GM21576 (cell line): ENCODE measurements around the gene IL1RAP.

ENCODE experiments used
- ATAC-seq: cut with Tn5 transposase; IDR thresholded peaks from one replicate; pipeline ENCODE4 v1.9.1; 2021; ENCODE audit warnings: mild to moderate bottlenecking, moderate library complexity; ENCODE audit not compliant: unreplicated experiment

The IL1RAP gene

GRCh38 chr3:190575437-190576185 is 61.7 kb downstream of the IL1RAP start:
- no peak for ATAC-seq

DNA sequence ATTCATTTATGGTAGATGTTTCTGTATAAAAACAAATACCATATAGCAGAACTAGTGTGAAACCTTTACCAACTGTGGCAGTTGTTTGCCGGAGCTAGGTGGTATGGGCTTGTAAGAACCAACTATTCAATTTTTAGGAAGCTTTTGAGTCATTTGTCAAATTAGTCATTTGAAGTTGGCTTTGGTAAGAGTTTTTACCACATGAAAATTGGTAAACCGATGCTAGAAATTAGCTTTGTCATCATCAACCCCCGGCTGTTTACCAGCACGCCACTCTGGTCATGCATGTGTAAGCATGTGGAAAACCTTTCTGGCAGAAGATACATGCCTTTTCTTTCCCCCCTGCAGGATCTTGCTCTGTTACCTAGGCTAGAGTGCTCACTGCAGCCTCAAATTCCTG is 63.3 kb downstream of the IL1RAP start:
- ATAC-seq: no peak

- ATAC-seq: no peak
These were observed 65.7 kb downstream of the IL1RAP start for GRCh38 chr3:190579514-190580137.

- ATAC-seq: no peak
These were observed 66.5 kb downstream of the IL1RAP start for GRCh38 chr3:190580417-190580816.

DNA sequence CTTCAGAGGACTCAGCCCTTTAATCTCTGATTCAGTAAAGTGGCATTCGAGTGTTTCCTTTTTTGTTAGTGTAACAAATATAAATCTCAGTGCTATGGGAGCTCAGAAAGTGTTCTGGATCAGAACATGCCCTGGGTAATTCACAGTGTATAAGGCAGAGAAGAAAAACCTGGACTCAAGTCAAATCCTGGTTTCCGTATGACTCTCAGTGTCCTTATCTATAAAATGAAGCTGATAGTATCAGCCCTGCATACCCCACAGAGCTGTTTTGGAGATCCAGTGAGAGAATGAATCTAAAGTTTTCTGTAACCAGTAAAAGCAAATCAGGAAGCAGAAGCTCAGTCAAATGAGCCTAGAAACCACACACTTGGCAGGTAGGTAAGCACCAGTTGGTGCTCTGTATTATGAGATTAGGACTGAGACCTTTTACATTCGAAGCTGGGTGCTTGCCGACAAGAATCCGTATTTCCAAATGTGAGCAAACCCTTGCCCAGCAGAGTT is 67.2 kb downstream of the IL1RAP start:
- ATAC-seq: no peak

DNA sequence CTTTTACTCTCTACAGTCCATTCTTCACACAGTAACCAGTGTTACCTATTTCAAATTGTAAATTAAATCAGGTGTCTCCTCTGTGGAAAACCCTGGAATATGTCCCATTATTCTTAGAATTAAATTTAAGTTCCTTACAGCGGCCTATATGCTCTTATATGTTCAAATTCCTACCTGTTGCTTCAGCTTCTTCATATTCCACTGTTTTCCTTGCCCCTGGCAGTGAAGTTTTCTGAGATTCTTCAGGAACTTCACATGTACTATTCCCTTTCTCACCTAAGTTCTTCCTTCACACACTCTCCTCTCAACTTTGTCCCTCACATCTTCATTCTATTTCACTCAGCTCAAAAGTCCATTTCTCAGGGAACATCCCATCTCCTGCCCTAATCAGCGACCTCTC is 68.8 kb downstream of the IL1RAP start:
- no peak for ATAC-seq

- no peak for ATAC-seq
These were observed 72.1 kb downstream of the IL1RAP start for GRCh38 chr3:190585805-190586630.

GRCh38 chr3:190586631-190587011 is 72.7 kb downstream of the IL1RAP start:
- no peak for ATAC-seq

GRCh38 chr3:190588570-190588969 is 74.7 kb downstream of the IL1RAP start:
- ATAC-seq: no peak

DNA sequence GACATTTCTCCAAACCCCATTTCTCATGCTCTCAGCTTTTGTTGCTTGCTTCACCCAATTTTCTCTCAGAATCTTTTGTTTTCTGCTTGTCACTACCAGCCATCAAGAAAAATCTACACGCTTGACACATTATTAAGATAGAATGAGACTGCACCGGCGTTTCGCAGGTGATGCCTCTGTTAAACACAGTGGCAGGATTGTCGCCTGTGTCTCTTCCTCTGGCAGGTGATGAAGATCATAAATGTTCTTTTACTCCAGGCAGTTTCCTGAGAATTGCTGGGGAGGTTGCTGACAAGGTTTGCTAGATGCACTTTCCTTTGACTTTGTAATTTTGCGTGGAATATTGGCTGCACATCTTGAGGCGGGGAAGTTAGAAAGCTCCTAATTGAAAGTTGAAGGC is 75.4 kb downstream of the IL1RAP start:
- no peak for ATAC-seq

- ATAC-seq: no peak
These were observed 77.2 kb downstream of the IL1RAP start for GRCh38 chr3:190591080-190591479.

DNA sequence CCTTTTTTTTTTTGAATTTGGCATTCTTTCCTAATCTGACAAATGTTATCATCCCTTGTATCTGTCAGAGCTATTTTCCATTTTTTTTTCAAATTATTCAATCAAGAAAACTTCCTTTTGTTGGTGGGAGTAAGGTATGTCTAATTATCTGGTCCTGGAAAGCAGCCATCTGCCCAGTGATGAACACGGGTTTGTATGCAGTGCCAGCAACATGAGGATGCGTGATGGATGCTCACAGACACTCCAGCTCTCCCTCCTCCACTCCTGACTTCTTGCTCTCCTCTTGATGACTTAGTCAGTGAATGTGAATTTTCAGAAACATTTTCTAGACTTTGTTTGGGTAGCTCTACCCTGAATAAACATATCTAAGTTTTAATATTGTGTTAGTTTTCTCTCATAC is 79.2 kb downstream of the IL1RAP start:
- no peak for ATAC-seq

DNA sequence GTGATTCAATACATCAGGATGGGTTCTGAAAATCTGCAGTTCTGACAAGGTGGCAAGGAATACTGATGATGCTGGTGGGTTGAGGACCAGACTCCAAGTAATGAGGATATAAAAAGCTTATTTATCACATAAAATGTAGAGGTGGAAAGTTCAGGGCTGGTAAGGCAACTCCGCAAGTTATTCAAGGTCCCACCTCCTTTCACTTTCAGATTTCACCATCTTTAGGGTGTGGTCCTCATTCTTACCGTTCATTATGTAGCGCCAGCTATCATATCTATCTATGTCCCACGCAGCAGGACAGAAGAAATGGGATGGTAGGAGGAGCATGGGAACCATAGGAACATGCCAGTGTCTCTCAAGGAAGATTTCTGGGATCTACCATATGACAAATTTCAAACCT is 80.3 kb downstream of the IL1RAP start:
- no peak for ATAC-seq

- no peak for ATAC-seq
These were observed 81.4 kb downstream of the IL1RAP start for GRCh38 chr3:190595179-190595795.

GRCh38 chr3:190595807-190596206 is 81.9 kb downstream of the IL1RAP start:
- ATAC-seq: no peak

DNA sequence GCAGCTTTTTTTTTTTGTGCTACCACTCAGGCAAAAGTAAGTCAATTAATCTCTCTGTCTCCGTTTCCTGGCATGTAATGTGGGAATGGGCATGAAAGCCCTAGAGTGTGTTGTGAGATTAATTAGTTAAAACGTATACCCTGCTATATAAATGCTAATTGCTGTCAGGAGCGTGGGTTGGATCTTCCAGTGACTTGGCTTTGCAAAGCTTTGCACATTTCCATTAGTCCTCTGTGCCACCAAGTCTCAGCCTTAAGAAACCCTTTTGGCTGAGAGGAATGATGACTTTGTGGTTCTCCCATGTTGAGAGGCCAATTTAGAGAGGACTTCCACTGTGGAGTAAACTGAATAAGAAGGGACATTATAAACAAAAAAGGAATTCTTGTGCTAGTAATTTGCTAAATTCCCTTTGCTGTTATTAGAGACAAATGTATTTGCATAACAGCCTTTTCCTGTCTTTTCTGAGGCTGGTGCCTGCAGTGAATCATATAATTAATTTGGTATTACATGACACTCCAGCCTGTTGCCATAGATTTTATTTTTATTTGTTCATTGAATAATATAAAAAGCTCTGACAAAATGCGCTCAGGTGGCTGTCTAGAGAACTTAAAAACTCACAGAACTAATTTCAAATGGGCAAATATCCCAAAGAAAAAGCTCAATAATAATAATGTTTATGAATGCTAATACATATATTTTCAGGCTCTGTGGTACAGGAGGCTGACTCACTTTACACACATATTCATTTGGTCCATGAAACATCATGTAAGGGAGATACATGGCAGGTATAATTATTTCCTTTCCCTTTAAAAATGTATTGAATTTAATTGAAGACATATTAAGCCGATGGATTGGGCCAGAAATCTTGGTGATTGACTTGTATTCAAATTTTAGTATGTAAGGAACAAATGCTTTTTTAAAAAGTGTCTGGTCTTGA is 82.7 kb downstream of the IL1RAP start:
- no peak for ATAC-seq

DNA sequence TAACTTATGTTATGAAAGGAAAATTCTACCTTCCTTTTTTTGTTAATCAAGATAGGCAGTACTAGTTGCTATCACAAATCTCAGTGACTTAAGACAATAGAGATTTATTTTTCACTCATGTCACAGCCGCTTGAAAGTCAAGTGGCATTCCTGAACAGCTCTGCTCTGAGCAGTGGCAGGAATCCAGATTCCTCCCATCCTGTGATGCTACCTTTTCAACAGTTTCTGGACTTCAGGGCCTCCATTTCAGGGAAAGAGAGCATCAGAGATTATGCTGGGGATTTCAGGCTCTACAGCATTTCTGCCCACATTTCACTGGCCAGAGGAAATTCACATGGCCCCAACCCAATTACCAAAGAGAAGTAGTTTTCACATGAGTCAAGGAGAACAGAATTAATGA is 83.4 kb downstream of the IL1RAP start:
- ATAC-seq: no peak

- no peak for ATAC-seq
These were observed 87.7 kb downstream of the IL1RAP start for GRCh38 chr3:190601622-190602021.

GRCh38 chr3:190605385-190605784 is 91.5 kb downstream of the IL1RAP start:
- no peak for ATAC-seq

DNA sequence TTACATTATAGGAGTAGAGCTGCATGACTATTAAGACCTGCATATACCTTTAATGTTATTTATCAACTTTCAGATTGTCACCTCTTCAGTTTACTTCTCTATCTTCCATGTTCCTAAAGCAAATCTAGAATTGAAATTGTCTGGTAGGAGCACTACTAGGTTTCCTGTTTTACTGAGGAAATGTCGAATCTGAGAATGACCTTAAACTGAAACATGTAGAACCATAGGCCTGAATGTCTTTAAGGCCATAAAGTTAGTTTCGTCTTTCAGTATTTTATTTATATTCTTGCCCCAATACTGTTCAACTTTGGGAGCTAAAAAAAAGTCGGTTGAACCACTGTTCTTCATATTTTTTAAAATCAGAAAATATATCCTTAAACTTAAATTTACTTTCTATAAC is 92.7 kb downstream of the IL1RAP start:
- ATAC-seq: no peak
